Endothelial cell of umbilical vein (primary cell): ENCODE measurements around the gene USP37. TPM values are rescaled to one million over a fixed set of nuclear protein-coding genes. Genes with fewer than 3 reads are reported as not detected.

Experiments used
- BruUV-seq: library from RNA; stranded (reverse); fragments of 400-500 nt; replicated peaks from 2 replicates; lab custom pipeline; 2021; lab: Mats Ljungman, UMichigan
- CTCF ChIA-PET: fragments of 300-600, 350-600 bp; sonication (Branson Sonifier 250); formaldehyde crosslinking; loops from one replicate; lab custom pipeline; 2021; ENCODE audit warnings: antibody characterized with exemption, inconsistent platforms; lab: Charles Lee
- POLR2A ChIA-PET: fragments of 300-600, 350-600 bp; sonication (Branson Sonifier 250); formaldehyde crosslinking; loops from one replicate; lab custom pipeline; 2021; ENCODE audit warnings: antibody characterized with exemption, inconsistent platforms; lab: Charles Lee
- DNase-seq: peaks from one replicate; pipeline ENCODE4 v3.0.0-alpha.2; 2011; ENCODE audit warnings: low read depth, low spot score
- FAIRE-seq: peaks from 2 replicates; lab custom pipeline; 2011; peaks lifted over from hg19 to GRCh38; lab: Jason Lieb, UNC
- H2AFZ ChIP-seq: 2 replicates; pipeline ENCODE4 v1.6.0; 2012; ENCODE audit warnings: low read depth, low read length, control low read depth, inconsistent platforms
- H3K27ac ChIP-seq: 2 replicates; pipeline ENCODE4 v1.5.1; 2011; ENCODE audit warnings: low read depth, mild to moderate bottlenecking, control low read depth, low read length, moderate library complexity; ENCODE audit not compliant: insufficient read depth
- H3K27me3 ChIP-seq, 2 experiments: 2 replicates each; pipeline versions ENCODE4 v1.6.0 to v1.6.1; 2011; ENCODE audit warnings: low read length in 2 of 2, mixed read lengths in 1 of 2; ENCODE audit not compliant: control insufficient read depth in 2 of 2, insufficient read depth in 2 of 2
- H3K36me3 ChIP-seq, 2 experiments: 2 replicates in 1 of 2; 3 replicates in 1 of 2; pipeline ENCODE4 v1.5.1; 2011; ENCODE audit warnings: low read length in 2 of 2, mild to moderate bottlenecking in 1 of 2, moderate library complexity in 1 of 2; ENCODE audit not compliant: control insufficient read depth in 2 of 2, insufficient read depth in 2 of 2; ENCODE audit errors: extremely low read depth in 1 of 2
- H3K4me1 ChIP-seq: 3 replicates; pipeline ENCODE4 v1.5.1; 2011; ENCODE audit warnings: mild to moderate bottlenecking, low read length; ENCODE audit not compliant: control insufficient read depth, insufficient read depth; ENCODE audit errors: extremely low read depth
- H3K4me2 ChIP-seq: 2 replicates; pipeline ENCODE4 v1.6.1; 2011; ENCODE audit warnings: low read length, control low read depth, mixed read lengths; ENCODE audit not compliant: insufficient read depth
- H3K4me3 ChIP-seq, 3 experiments: fragments of 200-600 bp in 1 of 3; sonication (generic), shearing (Covaris generic) in 1 of 3; replicated peaks in 1 of 3; 2 replicates each; pipeline ENCODE4 v1.5.1; 2011 to 2016; ENCODE audit warnings: control low read depth in 3 of 3, low read length in 3 of 3, mild to moderate bottlenecking in 2 of 3, inconsistent platforms in 1 of 3, low read depth in 1 of 3, moderate library complexity in 1 of 3; ENCODE audit not compliant: insufficient read depth in 1 of 3
- H3K79me2 ChIP-seq: 2 replicates; pipeline ENCODE4 v1.6.0; 2012; ENCODE audit warnings: low read length, inconsistent platforms; ENCODE audit not compliant: control insufficient read depth, insufficient read depth
- H3K9ac ChIP-seq: replicated peaks from 2 replicates; pipeline ENCODE3; 2011; ENCODE audit warnings: low read length, control low read depth; ENCODE audit not compliant: insufficient read depth; ENCODE audit errors: extremely low read depth
- H3K9me1 ChIP-seq: replicated peaks from 3 replicates; pipeline ENCODE4 v1.6.0; 2011; ENCODE audit warnings: mild to moderate bottlenecking, low read length; ENCODE audit not compliant: control insufficient read depth, insufficient read depth; ENCODE audit errors: extremely low read depth
- H3K9me3 ChIP-seq: replicated peaks from 2 replicates; pipeline ENCODE4 v1.5.1; 2012; ENCODE audit warnings: low read length, inconsistent platforms; ENCODE audit not compliant: control insufficient read depth, insufficient read depth
- H4K20me1 ChIP-seq: replicated peaks from 2 replicates; pipeline ENCODE3; 2011; ENCODE audit warnings: mild to moderate bottlenecking, low read length; ENCODE audit not compliant: control insufficient read depth, insufficient read depth; ENCODE audit errors: extremely low read depth
- FOS ChIP-seq: IDR thresholded peaks from 2 replicates; pipeline ENCODE4 v1.6.1; 2011; ENCODE audit warnings: mild to moderate bottlenecking, low read length, moderate library complexity, borderline replicate concordance; ENCODE audit not compliant: insufficient read depth
- GATA2 ChIP-seq: IDR thresholded peaks from 2 replicates; pipeline ENCODE4 v1.7.0; 2011; ENCODE audit warnings: low read depth, mild to moderate bottlenecking, moderate library complexity, mixed read lengths, low read length; ENCODE audit not compliant: insufficient read length, insufficient read depth
- JUN ChIP-seq: IDR thresholded peaks from 2 replicates; pipeline ENCODE4 v1.6.1; 2011; ENCODE audit warnings: borderline replicate concordance, low read depth; ENCODE audit not compliant: insufficient read length, insufficient read depth
- MAX ChIP-seq: IDR thresholded peaks from 2 replicates; pipeline ENCODE4 v1.6.1; 2011; ENCODE audit not compliant: insufficient read depth, insufficient read length
- POLR2A ChIP-seq: IDR thresholded peaks from 2 replicates; pipeline ENCODE4 v1.6.1; 2012; ENCODE audit warnings: low read depth, mild to moderate bottlenecking, control low read depth, low read length
- POLR2AphosphoS5 ChIP-seq: IDR thresholded peaks from 2 replicates; pipeline ENCODE4 v1.6.1; 2012; ENCODE audit warnings: low read depth, mild to moderate bottlenecking, control low read depth, low read length, moderate library complexity; ENCODE audit not compliant: insufficient read depth
- dilution Hi-C: fragments of 300-500 bp; cut with MboI; formaldehyde crosslinking; loops from one replicate; pipeline ENCODE4 v1.15.0; 2019; ENCODE audit warnings: low sequenced_read_pairs; ENCODE audit not compliant: extremely low pct_ligation_motif_present
- intact Hi-C: fragments of 100-400 bp; cut with micrococcal nuclease; formaldehyde crosslinking; loops from one replicate; pipeline ENCODE4 v1.10.0; 2022
- polyA plus RNA-seq, 4 experiments: library from polyadenylated mRNA; depleted of rRNA in 3 of 4; stranded (reverse) in 3 of 4; unstranded in 1 of 4; fragments of >200 nt; gene quantifications; 2 replicates each; pipeline versions ENCODE4 v1.2.1 to v1.2.3, GENCODE V29; 2011 to 2012; ENCODE audit warnings: missing spikeins in 1 of 4
- total RNA-seq: library from RNA; stranded (reverse); gene quantifications from 2 replicates; pipeline ENCODE4 v1.2.3, GENCODE V29; 2021

Gene USP37
- total and polyA plus RNA-seq, 2 donors (not counting 3 experiments of a cell fraction or from before 2014, with no cell fraction given): 1.9 to 14.4 TPM

GRCh38 chr2:218501665-218502064 is 66.5 kb downstream of the USP37 start:
- intact Hi-C loops: no loop called here
- Histone ChIP-seq H3K9ac (peak overlapping the region; percentile 38), H3K9me1 (no peaks in the 10 kb centered on the region), H2AFZ (peak overlapping the region; percentile 56), H3K27ac (peak overlapping the region; percentile 53), H4K20me1 (no peaks in the 10 kb centered on the region), H3K4me3 (no peak overlapping the region), H3K27me3 (no peaks in the 10 kb centered on the region), H3K79me2 (no peaks in the 10 kb centered on the region), H3K4me2 (peak overlapping the region; percentile 84), H3K4me1 (peaks cover 11% of the 10 kb centered on the region), H3K9me3 (no peaks in the 10 kb centered on the region), H3K36me3 (no peaks in the 10 kb centered on the region)
- no TSS peak for BruUV-seq
- dilution Hi-C loops: no loop called here
- POLR2A ChIA-PET: no interaction called here
- FAIRE-seq: peak; percentile 74
- CTCF ChIA-PET: interaction anchor here (0.6 to 2.7 kb wide), 8 partner anchors 9 to 105 kb away, joined by 3 to 9 read pairs (median 3); no protein-coding TSS in a partner anchor
- peak; percentile 84 for DNase-seq
- TF ChIP-seq JUN (no peak), POLR2A (peak; percentile 22), GATA2 (no peak), POLR2AphosphoS5 (no peak)

- peaks cover 11% of the 10 kb centered on the region for H3K4me1 ChIP-seq
- DNase-seq (no peak), FAIRE-seq (no peak)
- no peaks in the 10 kb centered on the region for H3K36me3 ChIP-seq
- CTCF ChIA-PET: interaction anchor here (2.7 kb wide), 1 partner anchor 16 kb away, joined by 9 read pairs; no protein-coding TSS in a partner anchor
- no peaks in the 10 kb centered on the region for H3K9me3 ChIP-seq
- H3K79me2 ChIP-seq: no peaks in the 10 kb centered on the region
- no TSS peak for BruUV-seq
- H3K9ac ChIP-seq: no peak overlapping the region
- H2AFZ ChIP-seq: no peak overlapping the region
- H3K27me3 ChIP-seq: no peaks in the 10 kb centered on the region
- no peak overlapping the region for H3K4me3 ChIP-seq
- dilution Hi-C loops (no loop called here), intact Hi-C loops (loop anchor here (1.0 kb wide), 1 partner anchor 82 kb away; no protein-coding TSS in a partner anchor)
- no peak overlapping the region for H3K4me2 ChIP-seq
- TF ChIP-seq POLR2AphosphoS5 (no peak), MAX (no peak), FOS (no peak)
- no peak overlapping the region for H3K27ac ChIP-seq
- POLR2A ChIA-PET: no interaction called here
- H4K20me1 ChIP-seq: no peaks in the 10 kb centered on the region
- H3K9me1 ChIP-seq: no peaks in the 10 kb centered on the region
Observed at GRCh38 chr2:218500501-218501060, 67.6 kb downstream of the USP37 start.
